IPS-18c (cell line): ENCODE measurements around the gene TAS2R40.

Experiments
- H3K4me3 ChIP-seq: 2 replicates; pipeline ENCODE4 v1.7.0; 2013; ENCODE audit warnings: low read depth, mild to moderate bottlenecking, low read length, moderate library complexity; ENCODE audit not compliant: insufficient read depth
- H3K9me3 ChIP-seq: one replicate; pipeline ENCODE4 v1.6.1; 2013; ENCODE audit warnings: mild to moderate bottlenecking, low read length, moderate library complexity; ENCODE audit not compliant: control insufficient read depth, insufficient read depth

Gene TAS2R40

DNA sequence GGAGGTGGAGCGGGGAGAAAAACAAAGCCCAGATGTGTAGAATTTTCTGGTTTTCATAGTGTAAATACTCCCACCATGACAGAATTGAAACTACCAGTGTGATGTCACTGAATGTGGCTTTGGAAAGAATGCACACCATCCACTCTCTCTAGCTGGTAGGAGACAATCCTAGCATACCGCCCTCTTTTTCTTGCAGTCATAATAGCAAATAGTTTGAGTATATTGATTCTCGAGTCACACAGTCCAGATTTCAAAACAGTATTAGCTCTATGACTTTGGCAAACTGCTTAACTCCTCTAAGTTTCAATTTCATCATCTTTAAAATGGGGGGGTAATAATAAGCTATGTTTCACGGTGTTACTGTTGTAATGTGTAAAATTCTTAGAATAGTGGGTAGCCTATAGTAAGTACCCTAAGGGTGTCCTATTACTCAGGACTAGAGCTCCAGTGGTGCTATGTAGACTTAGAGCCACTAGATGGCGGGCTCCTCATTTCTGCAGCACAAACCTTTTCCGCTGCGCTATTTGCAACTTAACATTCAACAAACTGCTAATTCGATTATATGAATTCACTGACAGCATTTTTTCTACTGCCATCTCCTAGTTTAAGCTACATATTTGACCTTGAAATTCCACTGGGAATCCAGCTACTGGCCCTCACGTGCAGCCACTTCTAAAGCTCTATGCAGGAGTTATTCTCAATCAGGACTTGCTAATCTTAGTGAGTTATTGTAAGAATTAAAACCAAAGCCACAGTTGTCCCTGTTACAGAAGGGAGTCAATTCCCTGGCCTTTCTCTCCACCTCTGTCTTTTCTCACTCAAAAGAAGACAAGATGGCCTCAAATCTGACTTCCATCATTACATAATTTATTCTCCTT, 18.7 kb downstream of the TAS2R40 start:
- no peak overlapping the region for H3K4me3 ChIP-seq
- H3K9me3 ChIP-seq: no peaks in the 10 kb centered on the region

DNA sequence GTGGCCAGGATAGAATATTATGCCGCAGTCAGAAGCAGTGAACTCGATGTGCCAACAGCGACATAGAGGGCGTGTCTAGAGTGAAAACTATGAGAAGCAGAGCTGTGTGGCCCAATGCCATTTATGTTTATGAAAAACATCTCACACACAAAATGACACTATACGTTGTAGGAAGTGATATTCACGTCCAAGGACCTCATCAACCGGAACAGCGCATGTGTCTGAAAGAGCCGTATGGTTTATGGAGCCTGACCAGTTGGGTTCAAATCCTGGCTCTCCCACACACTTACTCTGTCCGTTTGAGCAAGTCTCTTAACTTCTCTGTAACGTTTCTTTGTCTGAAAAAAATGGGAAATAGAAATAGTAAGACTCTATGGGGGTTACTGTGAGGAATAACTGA, 20.5 kb downstream of the TAS2R40 start:
- no peaks in the 10 kb centered on the region for H3K9me3 ChIP-seq

DNA sequence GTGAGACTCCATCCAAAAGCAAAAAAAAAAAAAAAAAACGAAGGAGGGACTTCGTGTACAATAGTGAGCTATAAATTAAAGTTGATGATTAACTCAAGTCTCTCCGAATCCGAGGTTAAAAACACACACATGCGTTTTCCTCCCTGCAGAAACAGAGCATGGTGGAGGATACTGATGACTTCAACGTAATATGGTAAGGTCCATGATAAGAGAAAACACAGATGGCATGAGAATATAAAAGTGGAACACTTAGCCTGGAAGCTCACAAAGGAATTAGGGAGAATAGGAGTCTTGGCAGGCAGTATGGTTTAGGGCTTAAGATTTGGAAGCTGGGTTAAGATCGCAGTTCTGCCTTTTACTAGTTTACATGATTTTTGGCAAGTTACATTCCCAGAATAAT, 21.3 kb downstream of the TAS2R40 start:
- no peaks in the 10 kb centered on the region for H3K9me3 ChIP-seq
- H3K4me3 ChIP-seq: no peak overlapping the region

More for the DNA sequence above, 20.5 kb downstream of the TAS2R40 start:
- no peak overlapping the region for H3K4me3 ChIP-seq

DNA sequence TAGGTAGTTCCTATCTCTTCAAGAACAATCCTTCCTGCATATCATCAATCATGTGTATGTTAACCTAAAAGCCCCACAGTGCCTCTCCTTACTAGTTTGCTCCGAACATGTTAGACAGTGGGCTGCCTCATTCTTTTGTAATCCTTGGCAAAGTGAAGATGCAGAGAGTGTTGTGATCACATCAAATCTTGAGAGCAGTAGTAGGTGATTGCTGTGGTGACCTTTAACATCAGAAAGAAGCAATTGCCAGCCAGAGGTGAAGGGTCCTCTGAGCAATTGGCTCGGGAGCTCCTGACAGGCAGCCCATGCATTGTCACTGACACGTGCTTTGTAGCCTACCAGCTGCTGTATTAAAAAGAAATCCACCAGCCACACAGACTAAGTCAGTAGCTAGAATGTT, 21.8 kb downstream of the TAS2R40 start:
- H3K4me3 ChIP-seq: no peak overlapping the region
- H3K9me3 ChIP-seq: no peaks in the 10 kb centered on the region

DNA sequence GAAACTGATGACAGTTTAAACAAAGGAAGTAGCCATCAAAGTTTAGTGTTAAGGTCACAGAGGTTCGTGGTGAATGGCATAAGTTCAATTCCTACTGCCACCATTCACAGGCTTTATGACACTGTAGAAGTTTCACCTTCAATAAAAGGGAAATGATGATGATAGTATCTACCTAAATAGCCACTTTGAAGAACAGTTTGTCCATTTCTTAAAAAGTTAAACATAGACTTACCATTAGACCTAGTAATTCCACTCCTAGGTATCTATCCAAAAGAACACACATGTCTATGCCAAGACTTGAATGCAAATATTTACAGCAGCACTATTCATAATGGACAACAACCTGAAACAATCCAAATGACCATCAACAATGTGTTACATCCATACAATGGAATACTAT, 22.5 kb downstream of the TAS2R40 start:
- Histone ChIP-seq H3K4me3 (no peak overlapping the region), H3K9me3 (no peaks in the 10 kb centered on the region)

DNA sequence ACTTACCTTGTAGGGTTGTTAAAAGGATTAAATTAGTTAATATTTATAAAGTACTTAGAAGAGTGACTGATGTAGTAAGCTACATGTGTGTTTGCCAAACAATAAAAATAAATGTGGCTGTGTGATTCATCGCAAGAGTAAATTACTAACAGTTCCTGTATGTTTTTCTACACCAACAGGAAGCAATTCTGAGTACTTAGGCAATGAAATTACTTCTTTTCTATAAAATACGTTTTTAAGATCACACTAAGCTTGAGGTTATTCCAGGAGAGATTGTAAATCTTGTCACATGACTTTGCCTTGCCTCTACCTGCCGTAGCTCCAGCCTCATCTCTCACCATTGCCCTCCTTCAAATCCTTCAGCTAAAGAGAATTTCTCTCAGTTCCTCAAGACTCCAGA, 23.3 kb downstream of the TAS2R40 start:
- no peak overlapping the region for H3K4me3 ChIP-seq

DNA sequence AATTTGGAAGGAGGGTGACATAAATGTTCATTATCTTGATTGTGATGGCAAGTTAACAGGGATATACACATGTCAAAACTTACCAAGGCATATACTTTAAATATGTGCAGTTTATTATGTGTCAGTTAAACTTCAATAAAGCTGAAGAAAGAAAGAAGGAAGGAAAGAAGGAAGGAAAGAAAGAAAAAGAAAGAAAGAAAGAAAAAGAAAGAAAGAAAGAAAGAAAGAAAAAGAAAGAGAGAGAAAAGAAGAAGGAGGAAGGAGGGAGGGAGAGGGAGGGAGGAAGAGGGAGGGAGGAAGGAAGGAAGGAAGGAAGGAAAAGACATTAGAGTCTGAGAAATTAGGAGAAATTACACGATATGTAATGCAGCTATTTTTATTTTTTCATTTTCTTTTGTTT, 25.5 kb downstream of the TAS2R40 start:
- H3K4me3 ChIP-seq: no peak overlapping the region
- H3K9me3 ChIP-seq: no peaks in the 10 kb centered on the region

More for the DNA sequence above, 23.3 kb downstream of the TAS2R40 start:
- H3K9me3 ChIP-seq: no peaks in the 10 kb centered on the region

DNA sequence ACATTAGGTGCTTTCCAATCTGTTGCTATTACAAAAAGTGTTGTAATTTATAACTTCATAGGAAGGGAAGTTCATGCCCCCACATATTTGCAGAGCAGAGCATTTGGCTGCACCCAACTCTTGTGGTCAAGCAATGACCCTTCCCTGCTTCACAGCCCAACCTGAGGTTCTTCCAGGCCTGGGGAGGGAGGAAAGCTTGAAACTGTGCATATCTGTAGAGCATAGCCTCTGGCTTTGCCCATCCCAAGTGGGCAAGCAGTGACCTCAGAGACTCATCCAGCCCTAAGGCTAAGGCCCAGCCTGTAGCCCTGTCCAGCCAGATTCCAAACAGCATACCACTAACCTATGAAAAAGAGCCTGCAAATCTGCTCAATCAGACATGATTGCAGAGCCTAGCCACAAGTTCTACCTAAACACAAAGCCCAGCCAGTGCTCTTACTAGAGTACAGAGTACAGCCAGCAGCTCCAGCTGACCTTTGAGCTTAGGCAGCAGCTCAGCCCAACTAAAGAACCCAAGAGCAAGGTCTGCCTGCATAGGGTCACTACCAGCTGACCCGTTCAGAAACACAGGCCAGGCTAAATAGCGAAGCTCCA, 27.0 kb downstream of the TAS2R40 start:
- Histone ChIP-seq H3K4me3 (no peak overlapping the region), H3K9me3 (no peaks in the 10 kb centered on the region)

DNA sequence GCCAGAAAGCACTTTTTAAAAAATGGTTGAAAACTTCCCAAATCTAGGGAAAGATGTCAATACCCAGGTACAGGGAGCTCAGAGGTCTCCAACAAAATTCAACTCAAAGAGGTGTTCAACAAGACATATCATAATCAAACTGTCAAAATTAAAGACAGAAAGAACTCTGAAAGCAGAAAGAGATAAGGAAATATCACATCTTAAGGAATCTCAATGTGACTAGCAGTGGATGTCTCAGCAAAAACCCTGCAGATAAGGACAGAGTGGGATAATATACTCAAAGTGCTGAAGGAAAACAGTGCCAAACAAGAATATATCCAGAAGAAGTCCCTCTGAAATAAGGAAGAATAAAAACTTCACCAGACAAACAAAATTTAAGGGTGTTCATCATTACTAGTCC, 28.4 kb downstream of the TAS2R40 start:
- no peaks in the 10 kb centered on the region for H3K9me3 ChIP-seq
- no peak overlapping the region for H3K4me3 ChIP-seq

DNA sequence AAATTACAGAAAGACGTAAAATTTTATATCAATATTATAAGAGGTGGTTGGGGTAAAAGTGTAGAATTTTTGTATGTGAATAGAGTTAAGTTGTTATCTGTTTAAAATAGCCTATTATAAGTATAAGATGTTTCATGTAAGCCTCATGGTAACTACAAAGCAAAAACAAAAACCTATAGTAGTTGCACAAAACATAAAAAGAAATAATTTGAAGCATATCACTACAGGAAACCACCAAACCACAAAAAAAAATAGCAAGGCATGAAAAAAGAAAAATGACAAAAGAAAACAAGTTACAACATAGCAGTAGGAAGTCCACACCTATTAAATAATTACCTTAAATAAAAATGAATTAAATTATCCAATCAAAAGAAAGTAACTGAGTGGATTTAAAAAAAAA, 29.0 kb downstream of the TAS2R40 start:
- no peak overlapping the region for H3K4me3 ChIP-seq

DNA sequence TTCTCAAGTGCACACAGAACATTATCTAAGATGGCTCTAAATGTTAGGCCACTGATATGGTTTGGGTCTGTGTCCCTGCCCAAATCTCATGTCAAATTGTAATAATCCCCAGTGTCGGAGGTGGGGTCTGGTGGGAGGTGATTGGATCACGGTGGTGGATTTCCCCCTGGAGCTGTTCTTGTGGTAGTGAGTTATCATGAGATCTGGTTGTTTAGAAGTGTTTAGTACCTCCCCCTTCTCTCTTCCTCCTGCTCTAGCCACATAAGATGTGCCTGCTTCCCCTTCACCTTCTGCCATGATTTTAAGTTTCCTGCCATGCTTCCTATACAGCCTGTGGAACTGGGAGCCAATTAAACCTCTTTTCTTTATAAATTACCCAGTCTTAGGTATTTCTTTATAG, 30.2 kb downstream of the TAS2R40 start:
- Histone ChIP-seq H3K4me3 (no peak overlapping the region), H3K9me3 (no peaks in the 10 kb centered on the region)

More for the DNA sequence above, 29.0 kb downstream of the TAS2R40 start:
- H3K9me3 ChIP-seq: no peaks in the 10 kb centered on the region

DNA sequence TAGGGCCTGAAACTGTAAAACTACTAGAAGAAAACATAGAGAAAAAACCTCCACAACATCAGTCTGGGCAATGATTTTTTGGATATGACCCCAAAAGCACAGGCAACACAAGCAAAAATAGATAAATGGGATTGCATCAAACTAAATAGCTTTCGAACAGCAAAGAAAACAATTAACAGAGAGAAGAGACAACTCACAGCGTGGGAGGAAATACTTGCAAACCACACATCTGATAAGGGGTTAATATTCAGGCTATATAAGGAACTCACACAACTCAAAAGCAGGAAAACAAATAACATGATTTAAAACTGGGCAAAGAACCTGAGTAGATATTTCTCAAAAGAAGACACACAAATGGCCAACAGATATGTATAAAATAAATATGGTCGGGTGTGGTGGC, 33.7 kb downstream of the TAS2R40 start:
- Histone ChIP-seq H3K9me3 (no peaks in the 10 kb centered on the region), H3K4me3 (no peak overlapping the region)

DNA sequence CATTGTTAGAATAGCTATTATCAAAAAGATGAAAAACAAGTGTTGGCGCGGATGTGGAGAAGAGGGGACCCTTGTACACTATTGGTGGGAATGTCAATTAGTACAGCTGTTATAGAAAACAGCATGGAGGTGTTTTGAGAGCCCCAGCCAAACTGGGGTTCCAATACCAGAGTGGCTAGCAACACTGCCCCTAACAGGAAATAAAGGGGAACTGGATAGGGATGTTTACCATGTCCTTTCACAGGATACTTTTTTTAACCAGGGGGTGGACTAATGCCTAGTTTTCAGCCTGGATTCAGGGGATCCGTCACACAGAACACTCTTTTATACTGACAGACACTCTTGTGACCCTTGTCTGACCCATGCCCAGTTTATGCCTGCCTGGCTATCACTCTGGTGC, 34.5 kb downstream of the TAS2R40 start:
- Histone ChIP-seq H3K9me3 (no peaks in the 10 kb centered on the region), H3K4me3 (no peak overlapping the region)

DNA sequence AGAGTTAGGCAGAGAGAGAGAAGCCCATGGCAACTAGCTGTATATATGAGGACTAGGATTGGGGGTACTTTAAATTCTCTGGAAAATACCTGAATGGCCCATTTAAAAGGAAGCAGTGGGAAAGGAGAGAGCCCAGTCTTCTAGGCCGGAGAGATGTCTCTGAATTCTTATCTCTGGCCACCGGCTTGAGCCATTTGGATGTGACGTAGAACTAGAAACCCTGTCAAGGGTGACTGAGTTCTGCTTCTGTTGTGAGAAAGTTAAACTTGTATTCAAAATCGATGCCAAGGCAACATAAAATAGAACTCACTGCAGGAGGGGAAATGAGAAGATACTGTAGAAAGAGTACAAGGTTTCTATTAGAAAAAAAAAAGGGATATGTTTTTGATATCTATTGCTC, 35.1 kb downstream of the TAS2R40 start:
- no peak overlapping the region for H3K4me3 ChIP-seq

DNA sequence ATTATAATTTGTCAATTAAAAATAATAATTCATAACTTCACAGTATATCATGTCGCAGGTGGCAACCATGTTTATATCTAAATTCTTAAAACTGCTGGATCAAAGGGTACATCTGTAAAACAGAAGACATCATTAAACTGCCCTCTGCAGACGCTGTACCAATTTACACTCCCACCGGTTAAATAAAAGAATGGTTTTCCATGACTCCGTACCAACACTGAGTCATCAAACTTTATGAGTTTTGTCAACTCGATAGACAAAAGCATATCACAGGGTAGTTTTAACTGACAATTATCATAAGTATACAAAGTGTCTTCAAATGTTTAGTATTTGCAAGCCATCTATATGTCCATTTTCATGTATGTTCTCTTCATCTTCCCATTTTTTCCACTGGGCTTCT, 35.7 kb downstream of the TAS2R40 start:
- H3K4me3 ChIP-seq: no peak overlapping the region

More for the DNA sequence above, 35.1 kb downstream of the TAS2R40 start:
- no peaks in the 10 kb centered on the region for H3K9me3 ChIP-seq

DNA sequence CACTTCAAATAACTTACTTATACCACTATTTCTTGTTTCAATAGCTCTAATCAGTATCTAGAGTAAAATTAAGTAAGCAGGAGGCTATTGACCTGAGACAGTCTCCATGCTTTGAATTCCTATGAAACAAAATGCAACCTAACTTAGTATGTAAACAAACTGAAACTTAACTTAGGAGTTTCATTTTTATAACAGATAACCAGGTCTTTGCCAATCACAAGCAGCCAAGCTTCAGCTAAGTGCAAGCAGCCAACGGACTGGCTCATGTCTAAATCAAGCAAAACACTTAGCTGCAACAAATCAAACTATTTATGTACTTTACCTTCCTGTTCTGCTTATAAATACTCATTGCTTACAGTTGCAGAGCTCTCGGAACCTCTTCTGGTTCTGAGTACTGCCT, 37.0 kb downstream of the TAS2R40 start:
- H3K4me3 ChIP-seq: no peak overlapping the region
- H3K9me3 ChIP-seq: no peaks in the 10 kb centered on the region

More for the DNA sequence above, 35.7 kb downstream of the TAS2R40 start:
- H3K9me3 ChIP-seq: no peaks in the 10 kb centered on the region

DNA sequence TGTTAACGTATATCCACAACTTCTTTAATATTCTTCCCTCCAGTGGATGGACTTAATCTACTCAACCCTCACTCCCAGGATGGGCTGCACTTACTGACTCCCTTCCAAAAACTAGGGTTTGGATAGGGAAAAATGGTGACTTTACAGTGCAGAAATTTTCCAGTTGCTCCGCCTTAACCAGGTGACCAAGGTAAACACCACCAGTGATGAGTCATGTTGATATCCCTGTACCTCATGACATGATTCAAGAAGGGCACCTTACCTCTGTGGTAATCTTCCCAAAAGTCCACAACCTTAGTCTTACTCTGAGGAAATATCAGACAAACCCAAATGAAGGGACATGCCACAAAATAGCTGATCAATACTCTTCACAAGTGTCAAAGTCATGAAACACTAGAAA, 37.9 kb downstream of the TAS2R40 start:
- no peaks in the 10 kb centered on the region for H3K9me3 ChIP-seq
- H3K4me3 ChIP-seq: no peak overlapping the region

DNA sequence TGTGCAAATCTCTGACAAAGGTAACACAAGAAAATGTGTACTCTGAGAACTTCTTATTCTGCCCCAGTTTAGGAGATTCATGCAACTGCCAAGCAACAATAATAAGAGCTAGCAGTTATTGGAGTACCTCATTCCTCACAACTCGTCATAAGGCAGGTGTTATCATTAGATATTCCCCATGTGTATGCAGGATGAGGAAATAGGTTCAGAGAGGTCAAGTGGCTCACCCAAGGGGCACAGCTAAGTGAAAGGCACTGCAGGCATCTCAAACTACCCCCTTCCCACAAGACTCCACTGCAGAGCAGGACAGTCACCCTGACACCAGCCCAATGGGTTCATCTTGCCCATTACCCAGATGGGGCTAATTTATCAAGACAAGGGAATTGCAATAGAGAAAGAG, 40.1 kb downstream of the TAS2R40 start:
- H3K9me3 ChIP-seq: no peaks in the 10 kb centered on the region
- no peak overlapping the region for H3K4me3 ChIP-seq
